ENCODE data around the gene ARSK.

- TF ChIP-seq CTCF (IDR thresholded peaks at IDR 0.05): no peak
- no peak for TF ChIP-seq POLR2AphosphoS5 (IDR thresholded peaks at IDR 0.05; ENCODE audit: insufficient read depth in 1 of 2, low read depth in 1 of 2)
- TF ChIP-seq POLR2A (IDR thresholded peaks at IDR 0.05): no peak
Observed at GRCh38 chr5:95565280-95565920, 10.5 kb downstream of the ARSK start.
